SU-DHL-6 (cell line): ENCODE measurements around the gene DOCK10.

ENCODE experiments used
- CTCF ChIP-seq: fragments of 200-600 bp; sonication (generic); IDR thresholded peaks from one replicate; pipeline ENCODE4 v1.5.1; 2017; ENCODE audit warnings: antibody characterized with exemption, mild to moderate bottlenecking, low read length, moderate library complexity; ENCODE audit not compliant: insufficient read depth, poor library complexity, severe bottlenecking
- EZH2phosphoT487 ChIP-seq: fragments of 200-600 bp; sonication (generic), shearing (Covaris generic); conservative IDR thresholded peaks from 2 replicates; pipeline ENCODE4 v1.6.1; 2018; ENCODE audit warnings: mild to moderate bottlenecking, antibody characterized with exemption, low read length, moderate library complexity, mixed read lengths

- TF ChIP-seq CTCF = no peak
- no peak for TF ChIP-seq EZH2phosphoT487
These were observed 208.3 kb downstream of the DOCK10 start for GRCh38 chr2:224833986-224834385.
